ENCODE measurements around the gene UTP3.
A peak's percentile ranks its signal among the peaks of the same experiment; 100 is the strongest.
"Not testable (repeated sequence)": the region's sequence is repeated elsewhere in the genome, so short reads cannot be mapped to it uniquely, and the experiment has no call there.

UTP3 gene

DNA sequence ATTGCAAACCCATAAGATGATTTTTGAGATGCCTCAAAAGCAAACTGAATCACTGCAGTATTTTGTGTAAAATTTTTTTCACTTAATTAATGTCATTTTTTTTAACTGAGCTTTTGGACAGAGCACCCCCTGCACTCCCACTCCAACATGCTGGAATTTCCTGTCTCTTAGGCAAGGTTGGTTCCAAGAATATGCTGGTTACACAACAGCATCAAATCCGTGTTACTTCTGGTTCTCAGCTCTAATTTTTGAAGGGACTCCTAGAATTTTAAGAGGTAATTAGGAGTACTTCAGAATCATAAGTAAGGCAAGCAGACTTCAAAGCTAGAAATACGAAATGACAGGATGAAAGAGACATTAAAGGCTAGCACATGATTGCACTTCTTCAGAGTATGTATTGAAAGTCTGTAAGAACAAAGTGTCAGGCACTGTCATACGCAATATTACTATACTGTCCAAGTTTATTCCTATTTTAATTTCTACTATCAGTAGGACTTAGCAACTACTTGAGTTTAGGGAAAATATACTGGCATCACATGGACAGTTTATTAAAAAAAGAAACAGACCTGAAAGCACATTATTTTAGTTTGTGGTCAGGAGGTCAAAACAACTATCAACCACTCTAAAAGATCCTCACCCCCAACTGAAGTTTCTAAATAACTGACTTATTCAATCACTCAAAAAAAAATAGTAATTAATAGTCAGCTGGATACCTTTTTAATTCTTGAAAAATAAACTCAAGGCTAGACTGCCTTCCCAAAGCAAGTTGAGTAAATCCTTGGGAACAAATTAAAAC lies 20.4 kb upstream of the UTP3 start:
- H3K27ac ChIP-seq (ENCODE audit: low read length) = no peak overlapping the region
- no peaks in the 10 kb centered on the region for H3K4me1 ChIP-seq (ENCODE audit: control insufficient read depth, low read depth, low read length)
- H3K36me3 ChIP-seq (ENCODE audit: control insufficient read depth, low read depth, low read length) = no peaks in the 10 kb centered on the region
- no peaks in the 10 kb centered on the region for H3K9me3 ChIP-seq (ENCODE audit: control insufficient read depth, low read depth, low read length)
- H3K9ac ChIP-seq (ENCODE audit: low read length) = no peak overlapping the region
- no peaks in the 10 kb centered on the region for H3K27me3 ChIP-seq (ENCODE audit: control insufficient read depth, insufficient read depth, low read length)
- H3K4me3 ChIP-seq (ENCODE audit: low read length) = no peak overlapping the region

DNA sequence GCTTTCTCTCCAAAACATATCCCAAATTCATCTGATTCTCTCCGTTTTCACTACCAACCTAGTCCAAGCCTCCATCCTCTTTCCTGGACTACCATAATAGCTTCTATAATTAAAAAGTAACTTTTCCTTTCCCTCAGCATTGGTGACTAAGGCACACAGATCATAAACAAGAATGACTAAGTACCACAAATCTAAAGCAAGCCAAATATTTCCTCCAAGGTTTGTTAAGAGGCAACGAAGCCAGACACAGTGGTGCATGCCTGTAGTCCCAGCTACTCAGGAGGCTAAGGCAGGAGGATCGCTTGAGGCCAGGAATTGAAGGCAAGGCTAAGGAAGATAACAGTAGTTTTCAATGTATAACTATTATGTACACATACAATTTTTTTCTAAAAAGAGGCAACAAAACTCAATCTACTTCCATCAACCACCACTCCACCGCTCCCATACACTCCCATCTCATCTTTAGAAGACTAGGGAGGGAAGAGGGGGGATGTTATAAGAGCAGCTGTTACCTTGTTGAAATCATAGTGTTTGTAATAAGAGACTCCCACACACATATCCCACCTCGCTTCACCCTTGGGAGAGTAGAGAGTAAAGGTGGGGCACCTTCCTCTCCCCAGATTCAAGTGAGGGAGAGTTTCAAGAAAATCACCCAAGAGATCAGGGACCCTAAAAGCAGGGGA lies 17.9 kb upstream of the UTP3 start:
- Histone ChIP-seq H3K9ac (ENCODE audit: low read length) (no peak overlapping the region), H3K36me3 (ENCODE audit: control insufficient read depth, low read depth, low read length) (no peaks in the 10 kb centered on the region), H3K27ac (ENCODE audit: low read length) (no peak overlapping the region), H3K4me3 (ENCODE audit: low read length) (no peak overlapping the region), H3K27me3 (ENCODE audit: control insufficient read depth, insufficient read depth, low read length) (no peaks in the 10 kb centered on the region), H3K9me3 (ENCODE audit: control insufficient read depth, low read depth, low read length) (no peaks in the 10 kb centered on the region), H3K4me1 (ENCODE audit: control insufficient read depth, low read depth, low read length) (no peaks in the 10 kb centered on the region)

DNA sequence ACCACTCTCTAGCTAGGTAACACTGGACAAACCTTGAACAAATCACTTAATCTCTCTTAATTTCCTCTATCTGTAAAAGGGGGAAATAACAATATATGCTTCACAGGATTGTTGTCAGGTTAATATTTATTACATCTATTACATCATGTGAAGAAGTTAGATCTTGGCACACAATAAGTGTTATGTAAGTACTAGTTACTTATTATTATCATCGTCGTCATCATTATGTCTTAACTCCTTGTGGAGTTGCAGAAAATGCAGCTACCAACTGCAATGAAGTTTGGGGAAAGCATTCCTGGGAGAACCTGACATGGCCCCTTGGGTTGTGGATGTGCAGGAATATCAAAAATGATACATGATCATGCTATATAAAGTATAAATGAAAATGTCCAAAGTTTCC lies 17.2 kb upstream of the UTP3 start:
- H3K4me1 ChIP-seq (ENCODE audit: control insufficient read depth, low read depth, low read length) = no peaks in the 10 kb centered on the region
- no peak overlapping the region for H3K27ac ChIP-seq (ENCODE audit: low read length)

DNA sequence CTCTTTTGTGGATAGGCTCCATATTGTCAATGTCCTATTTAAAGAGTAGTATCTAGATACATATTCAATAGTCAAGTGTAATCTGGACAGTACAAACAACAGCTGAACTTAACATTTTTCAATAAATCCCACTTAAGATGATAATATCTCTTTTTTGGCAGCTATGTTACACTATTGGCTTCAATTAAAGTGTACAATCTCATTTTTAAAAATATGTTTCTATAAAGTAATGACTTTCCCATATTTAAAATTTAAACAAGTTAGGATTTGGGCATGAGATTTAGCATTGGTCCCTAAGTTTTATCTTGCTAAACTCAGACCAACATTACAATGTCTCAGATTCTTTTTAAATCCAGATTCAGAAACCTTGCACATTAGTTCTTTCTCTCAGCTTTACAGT lies 14.1 kb upstream of the UTP3 start:
- Histone ChIP-seq H3K27me3 (ENCODE audit: control insufficient read depth, insufficient read depth, low read length) (no peaks in the 10 kb centered on the region), H3K4me1 (ENCODE audit: control insufficient read depth, low read depth, low read length) (no peaks in the 10 kb centered on the region), H3K27ac (ENCODE audit: low read length) (no peak overlapping the region), H3K36me3 (ENCODE audit: control insufficient read depth, low read depth, low read length) (no peaks in the 10 kb centered on the region), H3K4me3 (ENCODE audit: low read length) (no peak overlapping the region), H3K9ac (ENCODE audit: low read length) (no peak overlapping the region), H3K9me3 (ENCODE audit: control insufficient read depth, low read depth, low read length) (no peaks in the 10 kb centered on the region)

More for the DNA sequence above, 17.2 kb upstream of the UTP3 start:
- Histone ChIP-seq H3K36me3 (ENCODE audit: control insufficient read depth, low read depth, low read length) (no peaks in the 10 kb centered on the region), H3K9ac (ENCODE audit: low read length) (no peak overlapping the region), H3K27me3 (ENCODE audit: control insufficient read depth, insufficient read depth, low read length) (no peaks in the 10 kb centered on the region), H3K4me3 (ENCODE audit: low read length) (no peak overlapping the region), H3K9me3 (ENCODE audit: control insufficient read depth, low read depth, low read length) (no peaks in the 10 kb centered on the region)

DNA sequence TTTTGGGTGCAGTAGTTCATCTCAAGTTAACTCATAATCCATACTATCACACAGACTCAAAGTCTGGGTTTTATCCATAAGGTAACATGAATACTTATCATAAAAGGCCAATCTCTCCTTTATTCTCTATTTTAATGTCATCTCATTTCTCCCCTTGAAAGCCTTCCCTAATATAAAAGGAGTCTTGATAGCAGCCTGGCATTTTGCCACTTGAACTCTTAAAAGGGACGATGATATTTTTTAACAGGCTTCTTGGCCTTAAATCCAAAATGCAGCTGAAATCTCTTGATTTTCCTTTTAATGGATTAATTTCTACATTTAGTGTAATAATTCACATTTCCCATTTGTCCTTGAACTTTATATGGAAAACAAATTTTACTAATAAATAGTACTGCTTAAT lies 13.6 kb upstream of the UTP3 start:
- Histone ChIP-seq H3K4me3 (ENCODE audit: low read length) (no peak overlapping the region), H3K9ac (ENCODE audit: low read length) (no peak overlapping the region), H3K4me1 (ENCODE audit: control insufficient read depth, low read depth, low read length) (no peaks in the 10 kb centered on the region), H3K9me3 (ENCODE audit: control insufficient read depth, low read depth, low read length) (no peaks in the 10 kb centered on the region), H3K27ac (ENCODE audit: low read length) (no peak overlapping the region), H3K27me3 (ENCODE audit: control insufficient read depth, insufficient read depth, low read length) (no peaks in the 10 kb centered on the region), H3K36me3 (ENCODE audit: control insufficient read depth, low read depth, low read length) (no peaks in the 10 kb centered on the region)

DNA sequence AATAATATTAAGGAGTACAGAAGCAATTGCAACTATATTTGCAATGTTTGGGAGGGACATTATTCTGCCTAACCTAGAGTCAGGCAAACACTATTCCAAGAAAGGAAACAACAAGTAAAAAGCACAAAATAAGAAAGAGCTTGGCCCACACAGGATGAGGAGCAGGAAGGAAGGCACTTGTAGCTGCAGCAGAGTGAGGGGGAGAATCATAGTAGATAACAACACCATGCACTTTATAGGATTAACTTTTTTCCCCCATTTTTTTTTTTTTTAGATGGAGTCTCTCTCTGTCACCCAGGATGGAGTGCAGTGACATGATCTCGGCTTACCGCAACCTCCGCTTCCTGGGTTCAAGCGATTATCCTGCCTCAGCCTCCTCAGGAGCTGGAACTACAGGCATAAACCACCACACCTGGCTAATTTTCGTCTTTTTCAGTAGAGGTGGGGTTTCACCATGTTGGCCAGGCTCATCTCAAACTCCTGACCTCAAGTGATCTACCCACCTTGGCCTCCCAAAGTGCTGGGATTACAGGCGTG lies 11.7 kb upstream of the UTP3 start:
- no peaks in the 10 kb centered on the region for H3K4me1 ChIP-seq (ENCODE audit: control insufficient read depth, low read depth, low read length)
- no peaks in the 10 kb centered on the region for H3K9me3 ChIP-seq (ENCODE audit: control insufficient read depth, low read depth, low read length)
- H3K4me3 ChIP-seq (ENCODE audit: low read length) = no peak overlapping the region
- no peak overlapping the region for H3K27ac ChIP-seq (ENCODE audit: low read length)
- no peaks in the 10 kb centered on the region for H3K27me3 ChIP-seq (ENCODE audit: control insufficient read depth, insufficient read depth, low read length)
- no peak overlapping the region for H3K9ac ChIP-seq (ENCODE audit: low read length)
- no peaks in the 10 kb centered on the region for H3K36me3 ChIP-seq (ENCODE audit: control insufficient read depth, low read depth, low read length)

DNA sequence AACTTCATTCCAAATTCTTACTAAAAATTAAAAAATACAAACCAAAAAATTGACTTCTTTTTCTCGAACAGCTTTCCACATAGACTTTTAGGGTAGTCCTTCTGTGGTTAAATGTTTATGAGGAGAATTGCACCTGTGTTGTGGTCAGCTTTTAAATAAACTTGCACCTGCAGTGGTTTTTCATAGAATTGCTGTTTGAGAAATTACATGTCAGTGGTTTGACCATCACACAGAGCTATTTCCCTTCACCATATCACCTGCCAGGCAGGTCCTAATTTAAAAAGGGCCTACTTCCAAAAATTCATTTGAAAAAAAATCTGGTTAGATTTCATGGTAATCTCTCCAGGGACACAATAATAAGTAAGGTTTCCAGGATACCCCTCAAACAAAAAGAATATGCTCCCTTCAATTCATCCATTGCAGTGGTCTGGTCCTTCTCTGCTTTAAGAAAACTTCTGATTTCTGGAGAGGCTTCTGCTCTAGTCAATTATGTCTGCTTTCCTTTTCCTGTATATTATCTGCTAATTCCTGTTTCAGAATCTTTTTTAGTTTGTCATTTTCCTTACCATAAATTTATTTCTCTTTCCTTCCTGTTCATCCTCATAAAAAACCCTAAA lies 9.8 kb upstream of the UTP3 start:
- H3K27ac ChIP-seq (ENCODE audit: low read length) = no peak overlapping the region
- H3K36me3 ChIP-seq (ENCODE audit: control insufficient read depth, low read depth, low read length) = no peaks in the 10 kb centered on the region
- no peaks in the 10 kb centered on the region for H3K9me3 ChIP-seq (ENCODE audit: control insufficient read depth, low read depth, low read length)
- H3K4me1 ChIP-seq (ENCODE audit: control insufficient read depth, low read depth, low read length) = no peaks in the 10 kb centered on the region
- no peak overlapping the region for H3K9ac ChIP-seq (ENCODE audit: low read length)
- no peak overlapping the region for H3K4me3 ChIP-seq (ENCODE audit: low read length)
- no peaks in the 10 kb centered on the region for H3K27me3 ChIP-seq (ENCODE audit: control insufficient read depth, insufficient read depth, low read length)

DNA sequence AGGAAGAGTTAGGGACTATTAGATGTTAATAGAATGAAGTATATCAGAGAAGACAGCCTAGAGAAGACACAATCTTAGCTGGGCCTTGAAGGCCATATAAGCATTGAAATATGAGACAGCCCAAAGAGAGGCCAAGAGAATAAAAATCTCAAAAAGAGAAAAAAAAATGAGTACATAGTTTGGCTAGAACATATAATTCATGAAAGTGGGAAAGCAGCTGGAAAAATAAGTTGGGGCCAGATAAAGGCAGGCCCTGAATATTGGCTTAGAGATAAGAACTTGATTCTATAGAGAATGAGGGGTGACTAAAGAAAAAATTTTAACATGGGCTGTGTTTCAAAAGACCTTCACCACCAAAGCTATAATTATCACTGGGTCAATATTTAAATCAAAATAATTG lies 7.4 kb upstream of the UTP3 start:
- no peaks in the 10 kb centered on the region for H3K36me3 ChIP-seq (ENCODE audit: control insufficient read depth, low read depth, low read length)
- no peaks in the 10 kb centered on the region for H3K4me1 ChIP-seq (ENCODE audit: control insufficient read depth, low read depth, low read length)
- H3K27me3 ChIP-seq (ENCODE audit: control insufficient read depth, insufficient read depth, low read length) = no peaks in the 10 kb centered on the region
- H3K9me3 ChIP-seq (ENCODE audit: control insufficient read depth, low read depth, low read length) = no peaks in the 10 kb centered on the region
- H3K9ac ChIP-seq (ENCODE audit: low read length) = no peak overlapping the region
- H3K4me3 ChIP-seq (ENCODE audit: low read length) = no peak overlapping the region
- H3K27ac ChIP-seq (ENCODE audit: low read length) = no peak overlapping the region

DNA sequence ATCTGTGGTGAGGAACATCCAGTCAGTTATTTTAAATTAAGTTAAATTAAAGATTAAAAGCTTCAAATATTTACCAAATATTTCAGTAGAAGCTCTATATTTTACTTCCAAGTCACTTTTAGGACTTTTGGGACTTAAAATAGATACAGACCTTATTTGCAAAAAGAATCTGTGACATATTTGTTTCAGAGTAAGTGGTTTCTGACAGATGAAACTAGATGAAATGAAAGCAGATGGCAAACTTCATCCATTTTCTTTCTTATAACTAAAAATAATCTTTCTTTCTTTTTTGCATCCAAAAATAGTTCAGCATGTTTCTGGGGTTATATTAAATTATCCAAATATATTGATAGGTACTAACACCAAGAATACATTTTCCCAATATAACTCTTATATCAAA lies 6.6 kb upstream of the UTP3 start:
- H3K36me3 ChIP-seq (ENCODE audit: control insufficient read depth, low read depth, low read length) = no peaks in the 10 kb centered on the region
- no peaks in the 10 kb centered on the region for H3K27me3 ChIP-seq (ENCODE audit: control insufficient read depth, insufficient read depth, low read length)
- no peak overlapping the region for H3K27ac ChIP-seq (ENCODE audit: low read length)
- H3K9ac ChIP-seq (ENCODE audit: low read length) = no peak overlapping the region
- H3K9me3 ChIP-seq (ENCODE audit: control insufficient read depth, low read depth, low read length) = no peaks in the 10 kb centered on the region
- H3K4me3 ChIP-seq (ENCODE audit: low read length) = no peak overlapping the region
- no peaks in the 10 kb centered on the region for H3K4me1 ChIP-seq (ENCODE audit: control insufficient read depth, low read depth, low read length)

DNA sequence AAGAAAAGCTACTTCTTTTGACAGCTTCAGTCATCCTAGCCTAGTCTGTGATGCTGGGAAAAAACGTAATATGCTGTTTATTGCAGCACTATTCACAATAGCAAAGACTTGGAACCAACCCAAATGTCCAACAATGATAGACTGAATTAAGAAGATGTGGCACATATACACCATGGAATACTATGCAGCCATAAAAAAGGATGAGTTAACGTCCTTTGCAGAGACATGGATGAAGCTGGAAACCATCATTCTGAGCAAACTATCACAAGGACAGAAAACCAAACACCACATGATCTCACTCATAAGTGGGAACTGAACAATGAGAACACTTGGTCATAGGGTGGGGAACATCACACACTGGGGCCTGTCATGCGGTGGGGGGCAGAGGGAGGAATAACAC lies 6.2 kb upstream of the UTP3 start:
- not testable (repeated sequence) for H3K27me3 ChIP-seq (ENCODE audit: control insufficient read depth, insufficient read depth, low read length); H3K27ac ChIP-seq (ENCODE audit: low read length); H3K4me3 ChIP-seq (ENCODE audit: low read length); H3K4me1 ChIP-seq (ENCODE audit: control insufficient read depth, low read depth, low read length); H3K9ac ChIP-seq (ENCODE audit: low read length); H3K36me3 ChIP-seq (ENCODE audit: control insufficient read depth, low read depth, low read length); H3K9me3 ChIP-seq (ENCODE audit: control insufficient read depth, low read depth, low read length)

DNA sequence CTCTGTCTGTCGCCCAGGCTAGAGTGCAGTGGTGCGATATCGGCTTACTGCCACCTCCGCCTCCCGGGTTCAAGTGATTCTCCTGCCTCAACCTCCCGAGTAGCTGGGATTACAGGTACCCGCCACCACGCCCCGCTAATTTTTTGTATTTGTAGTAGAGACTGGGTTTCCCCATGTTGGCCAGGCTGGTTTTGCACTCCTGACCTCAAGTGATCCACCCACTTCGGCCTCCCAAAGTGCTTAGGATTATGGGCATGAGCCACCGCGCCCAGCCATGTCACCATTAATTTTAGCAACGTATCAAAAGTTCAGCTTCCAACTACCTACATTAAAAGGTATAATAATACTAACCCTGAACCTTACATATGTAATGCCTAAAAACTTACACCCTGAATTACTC lies 940 bp upstream of the UTP3 start:
- Histone ChIP-seq H3K9me3 (ENCODE audit: control insufficient read depth, low read depth, low read length) (no peaks in the 10 kb centered on the region), H3K36me3 (ENCODE audit: control insufficient read depth, low read depth, low read length) (peaks cover 9% of the 10 kb centered on the region), H3K27me3 (ENCODE audit: control insufficient read depth, insufficient read depth, low read length) (no peaks in the 10 kb centered on the region), H3K27ac (ENCODE audit: low read length) (no peak overlapping the region), H3K9ac (ENCODE audit: low read length) (peak overlapping the region; percentile 91), H3K4me3 (ENCODE audit: low read length) (peak overlapping the region; percentile 96), H3K4me1 (ENCODE audit: control insufficient read depth, low read depth, low read length) (peaks cover 12% of the 10 kb centered on the region)

Measured in iPS-18a (cell line).